Measurements from ENCODE around the gene TMPRSS7.

TMPRSS7 gene

GRCh38 chr3:112087746-112088145 lies 53.2 kb downstream of the TMPRSS7 start:
- H3K36me3 Mint-ChIP-seq (ENCODE audit: low read depth): peaks cover 2% of the 10 kb centered on the region
- DNase-seq (ENCODE audit: low spot score): no peak
- no peak overlapping the region for H3K27ac Mint-ChIP-seq
- peak overlapping the region; percentile 91 for H3K4me3 Mint-ChIP-seq
- no peaks in the 10 kb centered on the region for H3K9me3 Mint-ChIP-seq
- H3K4me1 Mint-ChIP-seq (ENCODE audit: low read depth): peaks cover 52% of the 10 kb centered on the region
- no peaks in the 10 kb centered on the region for H3K27me3 Mint-ChIP-seq (ENCODE audit: low read depth)

GRCh38 chr3:112088944-112089343 lies 54.4 kb downstream of the TMPRSS7 start:
- peaks cover 60% of the 10 kb centered on the region for H3K4me1 Mint-ChIP-seq (ENCODE audit: low read depth)
- no peak for DNase-seq (ENCODE audit: low spot score)
- peak overlapping the region; percentile 18 for H3K27ac Mint-ChIP-seq
- no peaks in the 10 kb centered on the region for H3K9me3 Mint-ChIP-seq
- H3K27me3 Mint-ChIP-seq (ENCODE audit: low read depth): no peaks in the 10 kb centered on the region
- no peak overlapping the region for H3K4me3 Mint-ChIP-seq
- H3K36me3 Mint-ChIP-seq (ENCODE audit: low read depth): peaks cover 6% of the 10 kb centered on the region

- Mint-ChIP-seq H3K27ac (no peak overlapping the region), H3K4me3 (no peak overlapping the region), H3K36me3 (ENCODE audit: low read depth) (peaks cover 8% of the 10 kb centered on the region), H3K9me3 (no peaks in the 10 kb centered on the region), H3K27me3 (ENCODE audit: low read depth) (no peaks in the 10 kb centered on the region), H3K4me1 (ENCODE audit: low read depth) (peaks cover 56% of the 10 kb centered on the region)
- DNase-seq (ENCODE audit: low spot score): no peak
Observed at GRCh38 chr3:112089956-112090886, 55.7 kb downstream of the TMPRSS7 start.

GRCh38 chr3:112090887-112091586 lies 56.5 kb downstream of the TMPRSS7 start:
- Mint-ChIP-seq H3K4me3 (no peak overlapping the region), H3K27me3 (ENCODE audit: low read depth) (no peaks in the 10 kb centered on the region), H3K4me1 (ENCODE audit: low read depth) (peaks cover 51% of the 10 kb centered on the region), H3K9me3 (no peaks in the 10 kb centered on the region), H3K27ac (no peak overlapping the region), H3K36me3 (ENCODE audit: low read depth) (peaks cover 10% of the 10 kb centered on the region)
- DNase-seq (ENCODE audit: low spot score): no peak

- Mint-ChIP-seq H3K36me3 (ENCODE audit: low read depth) (peaks cover 10% of the 10 kb centered on the region), H3K27ac (peak overlapping the region; percentile 10), H3K4me1 (ENCODE audit: low read depth) (peaks cover 41% of the 10 kb centered on the region), H3K4me3 (peak overlapping the region; percentile 53), H3K27me3 (ENCODE audit: low read depth) (no peaks in the 10 kb centered on the region), H3K9me3 (no peaks in the 10 kb centered on the region)
- DNase-seq (ENCODE audit: low spot score): no peak
Observed at GRCh38 chr3:112092496-112093179, 58.1 kb downstream of the TMPRSS7 start.

GRCh38 chr3:112093180-112093522 lies 58.6 kb downstream of the TMPRSS7 start:
- Mint-ChIP-seq H3K9me3 (no peaks in the 10 kb centered on the region), H3K36me3 (ENCODE audit: low read depth) (peaks cover 10% of the 10 kb centered on the region), H3K4me1 (ENCODE audit: low read depth) (peaks cover 36% of the 10 kb centered on the region), H3K27ac (no peak overlapping the region), H3K27me3 (ENCODE audit: low read depth) (no peaks in the 10 kb centered on the region), H3K4me3 (peak overlapping the region; percentile 53)
- no peak for DNase-seq (ENCODE audit: low spot score)

- no peak overlapping the region for H3K27ac Mint-ChIP-seq
- H3K36me3 Mint-ChIP-seq (ENCODE audit: low read depth): peaks cover 14% of the 10 kb centered on the region
- no peaks in the 10 kb centered on the region for H3K9me3 Mint-ChIP-seq
- no peak for DNase-seq (ENCODE audit: low spot score)
- H3K4me1 Mint-ChIP-seq (ENCODE audit: low read depth): peaks cover 24% of the 10 kb centered on the region
- no peak overlapping the region for H3K4me3 Mint-ChIP-seq
- no peaks in the 10 kb centered on the region for H3K27me3 Mint-ChIP-seq (ENCODE audit: low read depth)
Observed at GRCh38 chr3:112095731-112096130, 61.2 kb downstream of the TMPRSS7 start.

GRCh38 chr3:112096176-112096575 lies 61.6 kb downstream of the TMPRSS7 start:
- Mint-ChIP-seq H3K9me3 (no peaks in the 10 kb centered on the region), H3K36me3 (ENCODE audit: low read depth) (peaks cover 14% of the 10 kb centered on the region)

GRCh38 chr3:112097378-112097777 lies 62.8 kb downstream of the TMPRSS7 start:
- peaks cover 14% of the 10 kb centered on the region for H3K36me3 Mint-ChIP-seq (ENCODE audit: low read depth)
- no peaks in the 10 kb centered on the region for H3K27me3 Mint-ChIP-seq (ENCODE audit: low read depth)
- no peak overlapping the region for H3K4me3 Mint-ChIP-seq
- H3K27ac Mint-ChIP-seq: no peak overlapping the region
- DNase-seq (ENCODE audit: low spot score): peak; percentile 50
- H3K4me1 Mint-ChIP-seq (ENCODE audit: low read depth): peaks cover 17% of the 10 kb centered on the region
- no peaks in the 10 kb centered on the region for H3K9me3 Mint-ChIP-seq

More at GRCh38 chr3:112096176-112096575, 61.6 kb downstream of the TMPRSS7 start:
- H3K4me3 Mint-ChIP-seq: no peak overlapping the region
- H3K27ac Mint-ChIP-seq: no peak overlapping the region
- no peak for DNase-seq (ENCODE audit: low spot score)
- no peaks in the 10 kb centered on the region for H3K27me3 Mint-ChIP-seq (ENCODE audit: low read depth)
- H3K4me1 Mint-ChIP-seq (ENCODE audit: low read depth): peaks cover 20% of the 10 kb centered on the region

- Mint-ChIP-seq H3K27me3 (ENCODE audit: low read depth) (no peaks in the 10 kb centered on the region), H3K4me3 (no peak overlapping the region), H3K4me1 (ENCODE audit: low read depth) (peaks cover 9% of the 10 kb centered on the region), H3K27ac (no peak overlapping the region), H3K9me3 (no peaks in the 10 kb centered on the region), H3K36me3 (ENCODE audit: low read depth) (peaks cover 9% of the 10 kb centered on the region)
- no peak for DNase-seq (ENCODE audit: low spot score)
Observed at GRCh38 chr3:112101916-112102315, 67.4 kb downstream of the TMPRSS7 start.

GRCh38 chr3:112104774-112105173 lies 70.2 kb downstream of the TMPRSS7 start:
- no peak for DNase-seq (ENCODE audit: low spot score)
- Mint-ChIP-seq H3K36me3 (ENCODE audit: low read depth) (peaks cover 6% of the 10 kb centered on the region), H3K4me3 (no peak overlapping the region), H3K4me1 (ENCODE audit: low read depth) (peaks cover 4% of the 10 kb centered on the region), H3K27me3 (ENCODE audit: low read depth) (no peaks in the 10 kb centered on the region), H3K9me3 (no peaks in the 10 kb centered on the region), H3K27ac (no peak overlapping the region)

GRCh38 chr3:112109322-112109721 lies 74.8 kb downstream of the TMPRSS7 start:
- H3K9me3 Mint-ChIP-seq: no peaks in the 10 kb centered on the region
- H3K27me3 Mint-ChIP-seq (ENCODE audit: low read depth): no peaks in the 10 kb centered on the region
- H3K36me3 Mint-ChIP-seq (ENCODE audit: low read depth): peaks cover 8% of the 10 kb centered on the region
- no peak overlapping the region for H3K4me3 Mint-ChIP-seq
- H3K4me1 Mint-ChIP-seq (ENCODE audit: low read depth): peaks cover 11% of the 10 kb centered on the region
- no peak overlapping the region for H3K27ac Mint-ChIP-seq
- no peak for DNase-seq (ENCODE audit: low spot score)

- Mint-ChIP-seq H3K4me1 (ENCODE audit: low read depth) (peaks cover 16% of the 10 kb centered on the region), H3K4me3 (no peak overlapping the region), H3K27me3 (ENCODE audit: low read depth) (no peaks in the 10 kb centered on the region), H3K9me3 (no peaks in the 10 kb centered on the region), H3K36me3 (ENCODE audit: low read depth) (peaks cover 15% of the 10 kb centered on the region), H3K27ac (no peak overlapping the region)
- DNase-seq (ENCODE audit: low spot score): peak; percentile 46
Observed at GRCh38 chr3:112111785-112112402, 77.4 kb downstream of the TMPRSS7 start.

All from T-helper 2 cell treated with Interferon-gamma antibody and Interleukin-4, amounts not matched to agents 5 μg/mL and 100 μg/mL, for 36 hours (primary cell).